ENCODE data around the gene TMEM163.
"Not testable (repeated sequence)": the region's sequence is repeated elsewhere in the genome, so short reads cannot be mapped to it uniquely, and the experiment has no call there.

Gene TMEM163

GRCh38 chr2:134491771-134492441 is 226.9 kb downstream of the TMEM163 start:
- TF ChIP-seq, protein P1, sequence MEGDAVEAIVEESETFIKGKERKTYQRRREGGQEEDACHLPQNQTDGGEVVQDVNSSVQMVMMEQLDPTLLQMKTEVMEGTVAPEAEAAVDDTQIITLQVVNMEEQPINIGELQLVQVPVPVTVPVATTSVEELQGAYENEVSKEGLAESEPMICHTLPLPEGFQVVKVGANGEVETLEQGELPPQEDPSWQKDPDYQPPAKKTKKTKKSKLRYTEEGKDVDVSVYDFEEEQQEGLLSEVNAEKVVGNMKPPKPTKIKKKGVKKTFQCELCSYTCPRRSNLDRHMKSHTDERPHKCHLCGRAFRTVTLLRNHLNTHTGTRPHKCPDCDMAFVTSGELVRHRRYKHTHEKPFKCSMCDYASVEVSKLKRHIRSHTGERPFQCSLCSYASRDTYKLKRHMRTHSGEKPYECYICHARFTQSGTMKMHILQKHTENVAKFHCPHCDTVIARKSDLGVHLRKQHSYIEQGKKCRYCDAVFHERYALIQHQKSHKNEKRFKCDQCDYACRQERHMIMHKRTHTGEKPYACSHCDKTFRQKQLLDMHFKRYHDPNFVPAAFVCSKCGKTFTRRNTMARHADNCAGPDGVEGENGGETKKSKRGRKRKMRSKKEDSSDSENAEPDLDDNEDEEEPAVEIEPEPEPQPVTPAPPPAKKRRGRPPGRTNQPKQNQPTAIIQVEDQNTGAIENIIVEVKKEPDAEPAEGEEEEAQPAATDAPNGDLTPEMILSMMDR (conservative IDR thresholded peaks at IDR 0.05), result peak; percentile 74
- H3K27ac ChIP-seq, result peak overlapping the region; percentile 29; the same call in 1 of the 2 replicates

GRCh38 chr2:134491022-134491421 is 227.8 kb downstream of the TMEM163 start:
- peak overlapping the region; percentile 29; the same call in 1 of the 2 replicates for H3K27ac ChIP-seq
- TF ChIP-seq, protein P1 (conservative IDR thresholded peaks at IDR 0.05), result no peak

- no peak overlapping the region for H3K27ac ChIP-seq
- TF ChIP-seq, protein P1 (conservative IDR thresholded peaks at IDR 0.05), result no peak
Observed at GRCh38 chr2:134490559-134490958, 228.2 kb downstream of the TMEM163 start.

DNA sequence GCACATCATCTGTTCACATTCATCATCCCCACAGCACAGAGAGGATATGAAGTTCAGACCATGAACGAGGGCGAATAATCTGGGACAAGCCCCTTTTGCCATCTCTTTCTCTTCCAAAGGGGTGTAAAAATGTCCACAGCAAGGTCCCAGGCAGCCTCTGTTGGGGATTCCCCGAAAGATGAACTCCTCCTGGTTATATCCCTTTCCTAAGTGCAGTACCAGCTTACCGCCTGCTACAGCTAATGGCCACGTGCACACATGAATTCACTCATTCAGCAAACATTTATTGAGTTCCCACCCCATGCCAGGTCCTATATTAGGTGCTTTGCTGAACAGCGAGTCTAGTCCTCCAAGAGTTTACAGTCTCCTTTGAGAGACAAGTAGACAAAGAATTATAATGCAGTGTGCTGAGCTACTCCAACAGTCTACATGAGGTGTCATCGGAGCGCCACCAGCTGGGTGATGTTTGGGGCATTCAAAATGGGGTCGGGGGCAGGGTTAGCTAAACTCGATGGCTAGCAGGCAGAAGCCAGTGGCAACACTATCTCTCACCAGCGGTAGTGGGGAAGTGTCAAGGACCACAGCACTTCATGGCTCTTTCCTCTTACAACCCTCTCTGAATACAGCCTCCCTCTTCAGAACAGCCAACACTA is 228.9 kb downstream of the TMEM163 start:
- H3K27ac ChIP-seq, result no peak overlapping the region
- TF ChIP-seq, protein P1 (conservative IDR thresholded peaks at IDR 0.05), result no peak

DNA sequence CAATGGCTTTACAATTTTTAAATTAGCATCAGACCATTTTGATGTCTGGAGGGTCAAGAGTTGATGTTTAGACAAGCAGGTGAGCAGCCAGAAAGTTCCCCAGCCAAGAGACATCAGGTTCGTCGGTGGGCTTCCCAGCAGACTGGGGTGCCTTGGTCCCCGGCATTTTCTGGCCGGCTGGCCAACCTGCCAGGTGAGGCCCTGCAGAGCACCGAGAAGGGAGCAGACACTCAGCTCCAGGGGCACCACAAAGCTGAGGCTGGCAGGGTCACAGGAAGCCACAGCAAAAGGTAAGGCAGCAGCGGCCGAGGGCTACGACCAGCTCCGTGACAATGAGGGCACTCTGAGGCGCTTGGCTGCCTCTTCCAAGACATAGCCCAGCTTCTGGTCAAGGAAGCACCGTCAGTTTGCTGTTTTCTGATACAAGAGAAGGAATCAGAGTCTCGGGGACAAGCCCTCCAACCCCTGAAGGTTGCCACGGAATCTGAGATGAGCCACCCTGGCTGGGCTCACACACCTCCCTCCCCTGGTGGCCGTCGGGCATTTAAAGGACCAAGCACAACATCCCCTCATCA is 235.9 kb downstream of the TMEM163 start:
- TF ChIP-seq, protein P1 (conservative IDR thresholded peaks at IDR 0.05), result no peak
- no peak overlapping the region for H3K27ac ChIP-seq

DNA sequence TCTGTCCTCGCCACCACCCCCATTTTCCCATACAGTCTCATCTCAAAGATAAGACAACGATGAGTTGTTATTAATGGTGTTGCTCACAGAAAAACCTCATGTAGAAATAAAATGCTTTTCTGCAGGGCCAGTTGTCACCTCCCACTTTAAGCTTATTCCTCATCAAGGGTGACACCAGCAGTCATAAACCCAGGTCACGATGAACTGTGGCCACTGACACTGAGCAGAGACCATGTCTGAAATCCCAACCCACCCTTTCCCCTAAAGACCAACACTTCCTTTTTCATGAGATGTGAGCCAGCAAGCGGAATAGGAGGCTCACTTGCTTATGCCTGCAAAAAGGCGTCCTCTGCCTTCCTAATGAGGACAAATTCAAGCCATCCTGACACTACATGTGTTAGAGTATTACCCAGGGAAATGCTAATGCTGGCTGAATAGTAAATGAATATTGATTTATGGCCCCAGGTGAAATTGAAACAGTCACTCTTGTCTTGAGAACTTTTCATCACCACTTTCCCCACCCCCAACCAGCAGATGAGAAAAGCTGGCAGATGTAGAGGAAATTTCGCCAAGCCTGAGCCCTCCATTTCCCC is 236.6 kb downstream of the TMEM163 start:
- TF ChIP-seq, protein P1 (conservative IDR thresholded peaks at IDR 0.05), result no peak

DNA sequence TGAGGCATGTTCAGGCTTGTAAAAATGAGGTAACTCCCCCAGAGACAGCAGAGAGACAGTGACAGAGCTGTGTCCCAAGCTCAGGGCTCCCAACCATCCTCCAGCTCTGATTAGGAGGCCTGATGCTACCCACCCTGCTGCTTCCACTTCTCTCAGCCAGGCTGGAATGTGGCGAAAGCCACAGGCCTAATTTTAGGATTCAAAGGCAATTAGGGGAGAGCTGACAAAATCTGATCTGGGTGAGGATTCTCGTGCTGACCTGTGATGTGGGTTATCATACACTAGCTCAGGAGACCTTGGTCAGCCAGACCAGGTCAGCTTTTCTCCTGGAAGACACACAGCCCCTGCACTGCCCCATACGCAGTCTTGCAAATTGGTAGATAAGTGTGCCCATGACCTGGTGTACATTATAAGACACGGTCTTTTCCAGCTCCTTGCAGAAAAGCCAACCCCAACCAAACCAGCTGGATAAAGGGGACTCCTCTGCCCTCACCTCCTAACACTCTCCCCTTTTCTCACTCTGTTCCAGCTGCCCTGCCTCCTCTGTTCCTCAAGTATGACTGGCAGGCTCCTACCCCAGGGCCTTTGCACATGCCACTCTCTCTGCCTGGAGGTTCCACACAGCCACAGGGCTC is 239.0 kb downstream of the TMEM163 start:
- TF ChIP-seq, protein P1 (conservative IDR thresholded peaks at IDR 0.05), result no peak
- H3K27ac ChIP-seq, result no peak overlapping the region

More for the DNA sequence above, 236.6 kb downstream of the TMEM163 start:
- no peak overlapping the region for H3K27ac ChIP-seq

GRCh38 chr2:134476982-134477381 is 241.8 kb downstream of the TMEM163 start:
- H3K27ac ChIP-seq, result not testable (repeated sequence)
